Measurements from ENCODE around the gene EP400.

EP400 gene

GRCh38 chr12:132021031-132021871 lies 71.5 kb downstream of the EP400 start:
- no peaks in the 10 kb centered on the region for H3K9me3 ChIP-seq (ENCODE audit: severe bottlenecking)
- no peak overlapping the region for H3K4me3 ChIP-seq (ENCODE audit: low read depth, low read length)
- H3K27ac ChIP-seq, result no peak overlapping the region
- H3K36me3 ChIP-seq, result peaks cover 80% of the 10 kb centered on the region
- TF ChIP-seq CTCF (IDR thresholded peaks at IDR 0.05; ENCODE audit: low read depth, low read length), result no peak
- H3K27me3 ChIP-seq (ENCODE audit: insufficient read depth, low read depth, severe bottlenecking), result no peaks in the 10 kb centered on the region
- no peak for DNase-seq

GRCh38 chr12:132021965-132022364 lies 72.2 kb downstream of the EP400 start:
- no peak for TF ChIP-seq CTCF (IDR thresholded peaks at IDR 0.05; ENCODE audit: low read depth, low read length)
- H3K4me3 ChIP-seq (ENCODE audit: low read depth, low read length), result no peak overlapping the region
- no peaks in the 10 kb centered on the region for H3K9me3 ChIP-seq (ENCODE audit: severe bottlenecking)
- no peaks in the 10 kb centered on the region for H3K27me3 ChIP-seq (ENCODE audit: insufficient read depth, low read depth, severe bottlenecking)
- H3K36me3 ChIP-seq, result peaks cover 86% of the 10 kb centered on the region
- no peak for DNase-seq
- no peak overlapping the region for H3K27ac ChIP-seq

DNA sequence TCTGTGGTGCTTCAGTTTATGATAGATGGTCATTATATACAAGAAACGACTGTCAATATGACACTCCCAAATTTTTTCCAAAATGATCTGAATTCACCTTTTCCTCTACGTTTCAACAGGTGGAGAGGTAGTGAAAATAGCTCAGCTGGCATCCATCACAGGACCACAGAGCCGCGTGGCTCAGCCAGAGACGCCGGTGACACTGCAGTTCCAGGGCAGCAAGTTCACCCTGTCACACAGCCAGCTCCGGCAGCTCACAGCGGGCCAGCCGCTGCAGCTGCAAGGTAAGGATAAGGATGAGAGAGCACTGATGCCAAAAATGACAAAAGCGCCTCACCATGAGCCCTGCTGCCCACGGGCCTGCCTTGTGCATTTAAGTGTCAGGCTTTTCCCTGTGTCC lies 73.9 kb downstream of the EP400 start:
- H3K4me3 ChIP-seq (ENCODE audit: low read depth, low read length), result no peak overlapping the region
- H3K27me3 ChIP-seq (ENCODE audit: insufficient read depth, low read depth, severe bottlenecking), result no peaks in the 10 kb centered on the region
- no peaks in the 10 kb centered on the region for H3K9me3 ChIP-seq (ENCODE audit: severe bottlenecking)
- no peak for DNase-seq
- no peak for TF ChIP-seq CTCF (IDR thresholded peaks at IDR 0.05; ENCODE audit: low read depth, low read length)
- H3K27ac ChIP-seq, result no peak overlapping the region
- H3K36me3 ChIP-seq, result peaks cover 86% of the 10 kb centered on the region

DNA sequence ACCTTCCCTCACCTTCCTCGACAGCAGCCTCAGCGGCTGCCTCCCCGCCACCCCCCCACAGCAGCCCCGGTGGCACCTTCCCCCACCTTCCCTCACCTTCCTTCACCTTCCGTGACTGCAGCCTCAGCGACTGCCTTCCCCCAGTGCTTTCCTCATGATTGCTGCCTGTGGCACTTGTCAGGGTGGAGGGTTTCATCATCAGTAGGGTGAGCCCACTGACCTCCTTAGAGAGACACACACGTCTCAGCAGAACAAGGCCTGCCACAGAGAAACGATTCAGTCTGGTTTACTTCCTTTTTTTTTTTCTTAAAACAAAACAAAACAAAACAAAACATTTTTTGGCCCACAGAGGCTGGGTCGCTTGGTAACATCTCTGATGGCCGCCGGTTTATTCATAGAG lies 75.0 kb downstream of the EP400 start:
- Histone ChIP-seq H3K27ac (no peak overlapping the region), H3K4me3 (ENCODE audit: low read depth, low read length) (no peak overlapping the region), H3K27me3 (ENCODE audit: insufficient read depth, low read depth, severe bottlenecking) (no peaks in the 10 kb centered on the region), H3K36me3 (peaks cover 86% of the 10 kb centered on the region), H3K9me3 (ENCODE audit: severe bottlenecking) (no peaks in the 10 kb centered on the region)
- no peak for DNase-seq
- no peak for TF ChIP-seq CTCF (IDR thresholded peaks at IDR 0.05; ENCODE audit: low read depth, low read length)

DNA sequence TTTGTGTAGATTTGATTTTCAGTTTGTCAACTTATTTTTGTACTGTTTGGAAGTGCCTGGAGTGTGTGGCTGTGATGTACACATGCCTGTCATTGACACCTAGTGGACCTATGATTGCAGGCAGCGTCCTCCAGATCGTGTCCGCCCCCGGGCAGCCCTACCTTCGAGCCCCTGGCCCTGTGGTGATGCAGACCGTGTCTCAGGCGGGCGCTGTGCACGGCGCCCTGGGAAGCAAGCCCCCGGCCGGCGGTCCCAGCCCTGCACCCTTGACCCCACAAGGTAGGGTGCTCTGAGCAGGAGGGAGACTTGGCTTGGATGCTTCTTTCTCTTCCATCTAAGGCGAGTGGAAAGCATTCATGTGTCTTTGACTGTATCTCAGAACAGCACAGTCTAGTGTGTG lies 75.8 kb downstream of the EP400 start:
- H3K4me3 ChIP-seq (ENCODE audit: low read depth, low read length), result no peak overlapping the region
- no peak overlapping the region for H3K27ac ChIP-seq
- TF ChIP-seq CTCF (IDR thresholded peaks at IDR 0.05; ENCODE audit: low read depth, low read length), result no peak
- no peaks in the 10 kb centered on the region for H3K9me3 ChIP-seq (ENCODE audit: severe bottlenecking)
- peaks cover 86% of the 10 kb centered on the region for H3K36me3 ChIP-seq
- H3K27me3 ChIP-seq (ENCODE audit: insufficient read depth, low read depth, severe bottlenecking), result no peaks in the 10 kb centered on the region
- DNase-seq, result no peak
